Measurements from ENCODE around the gene GNS.

- TF ChIP-seq USF1 (IDR thresholded peaks at IDR 0.05) (no peak), EP300 (IDR thresholded peaks at IDR 0.05; ENCODE audit: borderline replicate concordance) (no peak), RAD21 (IDR thresholded peaks at IDR 0.05; ENCODE audit: low read depth) (no peak), REST (IDR thresholded peaks at IDR 0.05; ENCODE audit: low read depth) (no peak)
Measured at GRCh38 chr12:64691227-64691794, 67.9 kb downstream of the GNS start.

Measured in Ishikawa (cell line).